ENCODE measurements around the gene ATP23.
A peak's percentile ranks its signal among the peaks of the same experiment; 100 is the strongest.

ATP23 gene

GRCh38 chr12:57909056-57909455 is 32.3 kb upstream of the ATP23 start:
- no peak for DNase-seq

- no peak for DNase-seq
Observed at GRCh38 chr12:57909611-57910010, 31.8 kb upstream of the ATP23 start.

- DNase-seq = no peak
Observed at GRCh38 chr12:57918147-57918546, 23.2 kb upstream of the ATP23 start.

DNA sequence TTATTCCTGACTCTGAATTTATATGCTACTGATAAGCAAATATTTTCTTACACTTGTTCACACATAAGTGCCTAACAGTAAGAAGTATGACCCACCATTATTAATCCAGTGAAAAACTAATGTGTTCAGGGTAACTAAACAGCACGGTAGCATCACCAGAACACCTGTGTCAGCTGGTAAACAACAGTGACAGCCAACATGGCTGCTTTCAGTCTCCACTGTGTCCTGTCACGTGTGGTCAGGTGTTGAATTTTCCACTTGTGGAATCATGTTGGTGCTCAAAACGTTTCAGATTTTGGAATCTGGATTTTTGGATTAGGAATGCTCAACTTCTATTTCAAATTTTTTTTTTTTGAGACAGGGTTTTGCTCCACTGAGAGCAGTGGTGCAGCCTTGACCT is 14.3 kb upstream of the ATP23 start:
- no peak for DNase-seq

- no peak for DNase-seq
Observed at GRCh38 chr12:57929092-57929830, 12.1 kb upstream of the ATP23 start.

GRCh38 chr12:57934819-57935218 is 6.5 kb upstream of the ATP23 start:
- no peak for DNase-seq

DNA sequence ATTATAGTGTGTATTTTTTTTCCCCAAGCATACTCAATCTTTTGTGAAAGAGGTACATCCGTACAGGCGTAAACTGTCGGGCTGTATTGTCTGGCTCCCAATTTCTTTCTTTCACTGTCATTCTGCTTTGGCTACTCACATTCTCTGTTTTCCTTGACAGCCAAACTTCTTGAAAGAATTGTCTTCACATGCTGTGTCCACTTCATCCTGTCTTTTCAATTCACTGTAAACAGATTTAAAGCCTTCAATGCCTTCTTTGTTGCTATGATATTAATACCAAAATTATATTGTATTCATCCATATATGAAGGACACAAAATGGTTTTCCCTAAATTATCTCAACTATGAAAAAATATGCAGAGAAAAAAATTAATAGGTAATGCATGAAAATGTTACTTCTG is 6.0 kb upstream of the ATP23 start:
- no peak for DNase-seq

- peak; percentile 93 for DNase-seq
Observed at GRCh38 chr12:57935839-57936512, 5.4 kb upstream of the ATP23 start.

DNA sequence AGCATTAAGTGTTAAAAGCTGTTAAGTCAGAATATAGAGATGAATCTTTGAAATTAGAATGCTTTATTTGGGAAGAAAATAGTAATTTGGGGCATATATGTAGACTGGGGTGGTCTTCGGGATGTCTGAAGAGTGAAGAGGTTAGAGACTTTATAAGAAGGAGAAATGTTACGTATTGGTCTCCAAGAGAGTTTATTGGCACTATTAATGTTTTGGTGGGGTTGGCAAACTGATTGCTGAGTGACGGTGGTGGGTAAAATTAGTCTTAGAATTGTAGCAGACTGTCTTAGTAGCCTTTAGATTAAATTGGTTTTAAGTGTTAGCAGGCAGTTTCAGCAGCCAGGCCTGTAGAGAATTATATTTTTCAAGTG is 4.9 kb upstream of the ATP23 start:
- no peak for DNase-seq

DNA sequence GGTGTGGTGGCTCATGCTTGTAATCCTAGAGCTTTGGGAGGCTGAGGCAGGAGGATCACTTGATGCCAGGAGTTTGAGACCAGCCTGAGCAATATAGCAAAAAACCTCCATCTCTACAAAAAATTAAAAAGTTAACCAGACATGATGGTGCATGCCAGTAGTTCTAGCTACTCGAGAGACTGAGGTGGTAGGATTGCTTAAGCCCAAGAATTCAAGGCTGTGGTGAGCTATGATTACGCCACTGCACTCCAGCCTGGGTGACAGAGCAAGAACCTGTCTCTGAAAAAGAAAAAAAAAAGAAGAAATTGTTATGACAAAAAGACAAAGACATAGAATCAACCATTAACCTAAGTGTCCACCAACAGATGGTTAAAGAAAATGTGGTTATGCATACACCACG is 2.1 kb upstream of the ATP23 start:
- DNase-seq = no peak

DNA sequence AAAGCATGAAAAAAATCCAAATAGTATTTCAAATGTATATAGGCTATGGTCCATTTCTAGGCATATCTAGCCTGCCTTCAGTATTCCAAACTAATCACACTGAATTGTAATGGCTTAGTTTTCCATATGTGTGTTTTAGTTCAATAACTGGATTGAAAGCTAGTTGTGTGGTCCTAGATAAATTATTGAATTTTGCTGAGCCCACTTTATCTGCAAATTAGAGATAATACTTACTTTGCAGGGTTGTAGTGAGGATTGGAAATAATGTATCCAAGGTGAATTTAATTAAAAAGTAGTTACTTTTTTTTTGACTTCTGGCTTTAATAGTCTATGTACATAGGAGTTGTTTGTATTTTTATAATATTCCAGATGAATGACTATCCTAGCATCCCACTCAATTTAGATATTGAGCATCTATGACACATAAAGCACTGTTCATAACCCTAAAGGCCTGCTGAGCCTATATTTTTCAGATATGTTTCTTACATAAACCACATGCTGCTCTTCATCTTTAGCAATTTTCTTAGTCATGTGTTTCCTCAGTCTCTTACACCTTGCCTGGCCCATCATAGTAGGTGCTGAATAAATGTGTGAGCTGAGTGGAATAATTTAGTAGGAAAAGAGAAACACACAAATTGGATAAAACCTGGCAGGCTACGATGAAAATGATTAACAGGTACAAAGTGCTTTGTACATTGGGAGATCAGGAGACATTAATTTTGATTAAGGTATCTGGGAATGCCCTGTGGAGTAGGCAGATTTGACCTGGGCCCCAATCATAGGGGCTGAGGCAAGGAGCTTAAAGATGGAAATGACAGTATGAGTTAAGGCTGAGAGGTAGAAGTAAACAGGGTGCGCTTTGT is 1.1 kb upstream of the ATP23 start:
- no peak for DNase-seq

DNA sequence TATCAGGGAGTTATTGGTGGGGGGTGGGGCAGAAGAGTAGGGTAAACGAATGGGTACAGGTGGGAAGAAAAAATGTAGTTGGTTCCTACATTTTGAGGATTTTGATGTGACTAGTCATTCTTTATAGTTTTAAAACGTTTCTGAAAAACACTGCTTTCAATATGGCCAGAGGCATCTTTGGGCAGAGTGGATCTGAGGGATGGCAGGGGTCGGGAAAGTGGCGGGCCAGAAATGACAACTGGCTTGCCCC is 527 bp upstream of the ATP23 start:
- DNase-seq = no peak

DNA sequence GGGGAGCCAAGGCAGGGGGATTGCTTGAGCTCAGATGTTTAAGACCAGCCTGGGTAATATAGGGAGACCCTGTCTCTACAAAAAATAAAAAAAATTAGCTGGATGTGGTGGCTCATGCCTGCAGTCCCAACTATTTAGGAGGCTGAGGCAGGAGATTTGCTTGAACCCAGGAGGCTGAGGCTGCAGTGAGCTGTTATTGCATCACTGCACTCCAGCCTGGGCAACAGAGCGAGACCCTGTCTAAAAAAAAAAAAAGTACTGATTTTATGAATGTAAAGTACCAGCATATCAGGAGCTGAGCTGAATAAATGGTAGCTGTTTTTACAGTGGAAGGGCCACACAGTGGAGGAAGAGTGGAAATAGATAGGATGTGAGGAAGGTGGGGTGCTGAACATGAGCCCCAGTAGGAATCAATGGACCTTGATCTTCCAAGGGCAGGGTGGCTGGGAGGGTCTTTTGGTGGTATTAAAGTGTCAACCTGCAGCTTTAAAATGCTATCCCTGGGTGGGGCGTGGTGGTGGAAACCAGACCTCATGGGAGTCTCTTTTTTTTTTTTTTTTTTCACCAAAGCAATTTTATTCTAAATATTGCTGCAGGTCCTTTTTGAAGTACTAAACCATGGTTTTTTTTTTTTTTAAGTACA is 2.2 kb downstream of the ATP23 start:
- no peak for DNase-seq

GRCh38 chr12:57944313-57945023 is 3.1 kb downstream of the ATP23 start:
- no peak for DNase-seq

GRCh38 chr12:57952766-57953165 is 11.4 kb downstream of the ATP23 start:
- DNase-seq = no peak

DNA sequence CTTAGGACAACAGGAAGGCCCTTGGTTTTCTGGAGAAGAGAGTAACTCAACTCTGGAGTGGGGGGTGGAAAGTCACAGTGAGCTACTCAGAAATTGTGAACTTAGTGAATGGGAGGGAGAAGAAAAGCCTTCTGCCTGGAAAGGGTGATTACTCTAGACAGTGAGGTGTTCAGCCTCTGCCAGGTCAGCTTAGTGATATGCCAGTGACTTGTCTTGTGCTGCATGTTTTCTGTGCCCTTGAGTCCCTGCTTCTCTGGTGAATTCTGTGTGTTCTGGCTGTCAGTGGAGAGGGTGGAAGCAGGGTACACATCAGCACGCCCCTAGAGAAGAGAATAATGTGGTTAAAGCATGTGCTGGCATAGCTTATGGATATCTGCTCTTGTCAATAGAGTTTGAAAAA is 13.4 kb downstream of the ATP23 start:
- no peak for DNase-seq

DNA sequence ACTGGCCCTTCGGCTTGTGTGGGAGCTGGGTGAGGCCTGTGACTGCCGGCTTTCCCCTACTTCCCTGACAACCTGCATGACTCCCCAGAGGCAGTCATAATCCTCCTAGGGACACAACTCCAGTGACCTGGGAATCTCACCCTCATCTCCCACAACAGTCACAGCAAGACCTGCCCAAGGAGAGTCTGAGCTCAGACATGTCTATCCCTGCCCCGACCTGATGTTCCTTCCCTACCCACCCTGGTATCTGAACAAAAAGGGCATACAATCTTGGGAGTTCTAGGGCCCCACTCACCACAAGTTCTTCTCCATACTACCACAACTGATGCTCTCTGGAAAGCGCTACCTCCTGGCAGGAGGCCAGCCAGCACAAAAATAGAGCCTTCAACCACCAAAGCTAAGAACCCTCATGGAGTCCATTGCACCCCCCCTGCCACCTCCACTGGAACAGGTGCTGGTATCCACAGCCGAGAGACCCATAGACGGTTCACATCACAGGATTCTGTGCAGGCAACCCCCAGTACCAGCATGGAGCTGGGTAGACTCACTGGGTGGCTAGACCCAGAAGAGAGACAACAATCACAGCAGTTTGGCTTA is 16.8 kb downstream of the ATP23 start:
- no peak for DNase-seq

- no peak for DNase-seq
Observed at GRCh38 chr12:57964421-57964820, 23.1 kb downstream of the ATP23 start.

DNA sequence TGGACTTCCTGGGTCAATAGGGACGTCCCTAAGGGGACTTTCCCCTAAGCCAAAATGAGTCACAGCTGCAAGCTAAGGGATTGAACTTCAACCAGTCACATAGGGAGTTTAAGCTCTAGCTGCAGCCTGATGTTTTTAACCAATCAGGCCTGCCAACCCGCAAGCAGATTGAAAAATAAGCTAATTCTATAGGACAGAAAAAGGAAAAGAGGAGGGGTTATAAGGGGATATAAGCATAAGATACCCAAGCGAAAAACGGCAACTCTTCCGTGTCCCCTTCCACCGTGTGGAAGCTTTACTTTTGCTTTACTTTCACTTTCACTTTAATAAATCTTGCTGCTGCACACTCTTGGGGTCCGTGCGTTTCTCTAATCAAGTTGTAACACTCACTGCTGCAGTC is 24.4 kb downstream of the ATP23 start:
- DNase-seq = no peak

DNA sequence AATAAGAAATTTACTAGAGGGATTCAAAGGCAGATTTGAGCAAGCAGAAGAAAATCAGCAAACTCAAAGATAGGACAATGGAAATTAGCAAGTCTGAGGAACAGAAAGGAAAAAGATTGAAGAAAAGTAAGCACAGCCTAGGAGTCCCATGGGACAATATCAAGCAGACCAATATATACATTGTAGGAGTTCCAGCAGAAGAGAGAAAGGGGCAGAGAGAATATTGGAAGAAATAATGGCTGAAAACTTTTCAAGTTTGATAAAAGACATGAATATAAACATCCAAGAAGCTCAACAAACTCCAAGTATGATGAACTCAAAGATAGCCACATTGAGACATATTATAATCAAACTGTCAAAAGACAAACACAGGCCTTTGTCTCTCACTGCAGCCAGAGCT is 25.2 kb downstream of the ATP23 start:
- DNase-seq = no peak

- no peak for DNase-seq
Observed at GRCh38 chr12:57983146-57983857, 41.9 kb downstream of the ATP23 start.
